HT1080 (cell line): ENCODE data around the gene OMP. TPM values are rescaled to one million over a fixed set of nuclear protein-coding genes. Genes with fewer than 3 reads are reported as not detected.

Experiments used
- total RNA-seq: library from RNA; depleted of rRNA; stranded (reverse); fragments of >200 nt; shearing (Covaris generic); gene quantifications from 2 replicates; pipeline ENCODE4 v1.2.3, GENCODE V29; 2014; rRNA removed

OMP gene
- total RNA-seq, 1 experiment from 2014 or later, result 0.58 TPM

Other genes with a start within 250 kb of the OMP start
- gene ACER3, start 241.9 kb upstream of the OMP start, total RNA-seq, result 13.3 and 15.0 TPM in 2 replicates
- gene B3GNT6, start 68.4 kb upstream of the OMP start, total RNA-seq, result not detected in 2 replicates
- 9.8 and 12.9 TPM in 2 replicates for gene CAPN5, start 35.9 kb upstream of the OMP start, total RNA-seq
- 0.37 and 0.51 TPM in 2 replicates for gene MYO7A, start 25.4 kb downstream of the OMP start, total RNA-seq
- not detected in 2 replicates for gene GDPD4, start 198.8 kb downstream of the OMP start, total RNA-seq